Lower leg skin (tissue), 3 donors: ENCODE results near the gene BLVRB.

Source experiments
- CTCF ChIP-seq, 3 donors: fragments of 450-650 bp; IDR thresholded peaks; one replicate each; pipeline ENCODE4 v1.5.1; 2016; ENCODE audit warnings: antibody characterized with exemption in 3 of 3, mild to moderate bottlenecking in 3 of 3, moderate library complexity in 2 of 3
- POLR2A ChIP-seq, 2 donors: fragments of 450-650 bp; IDR thresholded peaks; one replicate each; pipeline ENCODE4 v1.6.1; 2016 to 2017; ENCODE audit warnings: antibody characterized with exemption in 2 of 2, mild to moderate bottlenecking in 1 of 2, moderate library complexity in 1 of 2

- no peak for TF ChIP-seq CTCF (IDR thresholded peaks at IDR 0.05)
- TF ChIP-seq POLR2A (IDR thresholded peaks at IDR 0.05) = no peak
These were observed 33.8 kb upstream of the BLVRB start for GRCh38 chr19:40499320-40499719.
